ENCODE results near the gene TYMS. TPM values are rescaled to one million over a fixed set of nuclear protein-coding genes. Genes with fewer than 3 reads are reported as not detected.

The TYMS gene
- total and polyA plus RNA-seq, 3 donors from 2014 or later: 22.7 to 136 (median 24.4) TPM

GRCh38 chr18:634551-635045, 22.9 kb upstream of the TYMS start:
- TF ChIP-seq CTCF (IDR thresholded peaks at IDR 0.05) (no peak), POLR2A (IDR thresholded peaks at IDR 0.05) (no peak)
- Histone ChIP-seq H3K4me3 (no peak overlapping the region), H3K9me3 (no peaks in the 10 kb centered on the region), H3K36me3 (ENCODE audit: low read depth, missing control alignments) (no peaks in the 10 kb centered on the region), H3K27ac (no peak overlapping the region), H3K4me1 (no peaks in the 10 kb centered on the region), H3K27me3 (no peaks in the 10 kb centered on the region)
- 78 to 84% methylated on average over 2 of the region's 2 CpGs for WGBS, 2 donors
- no peak for DNase-seq
- intact Hi-C loops (cut with DNase I; ENCODE audit: low total_unique reads): no loop called here

- H3K9me3 ChIP-seq: no peaks in the 10 kb centered on the region
- intact Hi-C loops (cut with DNase I; ENCODE audit: low total_unique reads): no loop called here
- no peaks in the 10 kb centered on the region for H3K4me1 ChIP-seq
- TF ChIP-seq POLR2A (IDR thresholded peaks at IDR 0.05) (no peak), CTCF (IDR thresholded peaks at IDR 0.05) (no peak)
- no peaks in the 10 kb centered on the region for H3K27me3 ChIP-seq
- DNase-seq: no peak
- H3K4me3 ChIP-seq: no peak overlapping the region
- 65 to 87% methylated on average over 6 to 8 of the region's 8 CpGs for WGBS, 2 donors
- H3K36me3 ChIP-seq (ENCODE audit: low read depth, missing control alignments): no peaks in the 10 kb centered on the region
- H3K27ac ChIP-seq: no peak overlapping the region
Observed at GRCh38 chr18:635171-635570, 22.3 kb upstream of the TYMS start.

GRCh38 chr18:641224-641623, 16.2 kb upstream of the TYMS start:
- H3K4me1 ChIP-seq: no peaks in the 10 kb centered on the region
- H3K27me3 ChIP-seq: no peaks in the 10 kb centered on the region
- H3K4me3 ChIP-seq: no peak overlapping the region
- DNase-seq: no peak
- 90 to 97% methylated on average over 6 of the region's 6 CpGs for WGBS, 2 donors
- intact Hi-C loops (cut with DNase I; ENCODE audit: low total_unique reads): no loop called here
- no peaks in the 10 kb centered on the region for H3K36me3 ChIP-seq (ENCODE audit: low read depth, missing control alignments)
- no peak for TF ChIP-seq POLR2A (IDR thresholded peaks at IDR 0.05)
- TF ChIP-seq CTCF (IDR thresholded peaks at IDR 0.05): no peak
- H3K27ac ChIP-seq: no peak overlapping the region
- H3K9me3 ChIP-seq: no peaks in the 10 kb centered on the region

GRCh38 chr18:644395-645004, 13.0 kb upstream of the TYMS start:
- H3K4me3 ChIP-seq: no peak overlapping the region
- WGBS, 2 donors: 64 to 65% methylated on average over 2 of the region's 2 CpGs
- no peaks in the 10 kb centered on the region for H3K9me3 ChIP-seq
- intact Hi-C loops (cut with DNase I; ENCODE audit: low total_unique reads): no loop called here
- H3K36me3 ChIP-seq (ENCODE audit: low read depth, missing control alignments): no peaks in the 10 kb centered on the region
- no peak for TF ChIP-seq POLR2A (IDR thresholded peaks at IDR 0.05)
- TF ChIP-seq CTCF (IDR thresholded peaks at IDR 0.05): no peak
- no peaks in the 10 kb centered on the region for H3K4me1 ChIP-seq
- no peak overlapping the region for H3K27ac ChIP-seq
- no peaks in the 10 kb centered on the region for H3K27me3 ChIP-seq
- no peak for DNase-seq

- no peak for TF ChIP-seq POLR2A (IDR thresholded peaks at IDR 0.05)
- TF ChIP-seq CTCF (IDR thresholded peaks at IDR 0.05): no peak
- Histone ChIP-seq H3K9me3 (no peaks in the 10 kb centered on the region), H3K27me3 (no peaks in the 10 kb centered on the region)
Observed at GRCh38 chr18:647304-647703, 10.1 kb upstream of the TYMS start.

More at GRCh38 chr18:647304-647703, 10.1 kb upstream of the TYMS start:
- 84 to 92% methylated on average over 5 of the region's 5 CpGs for WGBS, 2 donors
- Histone ChIP-seq H3K4me3 (no peak overlapping the region), H3K4me1 (no peaks in the 10 kb centered on the region), H3K36me3 (ENCODE audit: low read depth, missing control alignments) (no peaks in the 10 kb centered on the region), H3K27ac (no peak overlapping the region)
- intact Hi-C loops (cut with DNase I; ENCODE audit: low total_unique reads): no loop called here
- DNase-seq: no peak
